GM18520 (cell line): ENCODE data around the gene LCE1F.

ENCODE experiments used
- ATAC-seq: cut with Tn5 transposase; IDR thresholded peaks from one replicate; pipeline ENCODE4 v1.9.1; 2021; ENCODE audit not compliant: unreplicated experiment

The LCE1F gene

GRCh38 chr1:152770411-152770810 is 4.5 kb upstream of the LCE1F start:
- no peak for ATAC-seq

DNA sequence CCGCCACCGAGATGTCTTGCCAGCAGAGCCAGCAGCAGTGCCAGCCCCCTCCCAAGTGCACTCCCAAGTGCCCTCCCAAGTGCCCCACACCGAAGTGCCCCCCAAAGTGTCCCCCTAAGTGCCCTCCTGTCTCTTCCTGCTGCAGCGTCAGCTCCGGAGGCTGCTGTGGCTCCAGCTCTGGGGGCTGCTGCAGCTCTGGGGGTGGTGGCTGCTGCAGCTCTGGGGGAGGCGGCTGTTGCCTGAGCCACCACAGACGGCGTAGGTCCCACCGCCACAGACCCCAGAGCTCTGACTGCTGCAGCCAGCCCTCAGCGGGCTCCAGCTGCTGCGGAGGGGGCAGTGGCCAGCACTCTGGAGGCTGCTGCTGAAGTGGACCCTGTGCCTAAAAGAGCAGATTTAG is 1.4 kb downstream of the LCE1F start:
- no peak for ATAC-seq

DNA sequence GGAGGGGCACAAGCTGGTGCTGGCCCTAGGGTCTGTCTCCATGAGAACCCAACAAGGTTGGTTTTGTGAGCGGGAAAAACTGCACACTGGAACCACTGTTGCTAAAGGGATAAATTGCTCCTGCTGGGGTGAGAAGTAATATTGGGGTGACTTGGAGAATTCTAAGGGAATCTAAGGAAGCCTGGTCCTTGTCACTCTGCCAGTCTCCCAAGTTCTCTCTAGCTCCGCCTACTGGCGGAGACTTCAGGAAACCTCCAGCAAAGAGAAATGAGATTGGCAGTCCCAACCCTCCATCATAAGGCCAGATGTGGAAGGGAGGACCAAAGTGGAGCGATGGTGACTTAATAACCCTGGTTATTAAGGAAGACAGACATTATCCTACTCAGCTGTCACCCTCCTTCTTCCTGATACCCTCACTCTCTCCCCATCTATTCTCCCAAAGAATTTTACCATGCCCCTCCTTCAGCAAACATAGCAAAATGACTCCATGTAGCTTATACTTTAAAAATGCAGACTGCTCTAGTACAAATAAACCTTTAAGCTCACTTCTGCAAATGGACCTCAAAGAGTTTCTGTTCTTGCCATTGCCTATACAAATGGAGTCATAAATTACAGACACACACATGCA is 2.7 kb downstream of the LCE1F start:
- ATAC-seq, result no peak

- ATAC-seq, result no peak
Observed at GRCh38 chr1:152783095-152783494, 8.2 kb downstream of the LCE1F start.

GRCh38 chr1:152786077-152786476 is 11.1 kb downstream of the LCE1F start, which contains the start of gene LCE1E:
Gene LCE1E (plus strand): TSS chr1:152786257. CDS start chr1:152787300, 1,043 bp downstream.
- ATAC-seq, result no peak

GRCh38 chr1:152795686-152796085 is 20.7 kb downstream of the LCE1F start:
- no peak for ATAC-seq

DNA sequence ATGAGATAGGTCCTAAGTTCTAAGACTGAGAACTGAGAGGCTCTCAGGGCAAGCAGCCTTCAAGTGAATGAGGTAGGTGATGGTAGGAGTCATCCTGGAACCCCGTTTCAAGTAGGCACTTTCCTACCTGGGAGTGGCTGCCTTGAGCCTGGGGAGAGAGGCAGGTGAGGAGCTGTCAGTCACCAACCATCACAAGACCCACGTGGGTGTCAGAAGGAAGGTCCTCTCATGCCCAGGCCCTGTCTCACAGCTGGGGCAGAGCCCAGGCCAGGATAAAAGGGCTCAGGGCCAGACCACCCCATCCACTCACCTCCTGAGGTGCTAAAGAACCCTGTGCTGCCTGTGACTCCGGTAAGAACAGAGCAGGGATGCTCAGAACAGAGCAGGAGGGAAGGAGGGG is 21.5 kb downstream of the LCE1F start, which contains the start of gene LCE1D:
Gene LCE1D (plus strand): TSS at position 301 of the 400 bp plus-strand sequence. CDS start 1,074 bp downstream, outside the sequence.
- no peak for ATAC-seq

GRCh38 chr1:152801333-152801732 is 26.4 kb downstream of the LCE1F start:
- no peak for ATAC-seq

DNA sequence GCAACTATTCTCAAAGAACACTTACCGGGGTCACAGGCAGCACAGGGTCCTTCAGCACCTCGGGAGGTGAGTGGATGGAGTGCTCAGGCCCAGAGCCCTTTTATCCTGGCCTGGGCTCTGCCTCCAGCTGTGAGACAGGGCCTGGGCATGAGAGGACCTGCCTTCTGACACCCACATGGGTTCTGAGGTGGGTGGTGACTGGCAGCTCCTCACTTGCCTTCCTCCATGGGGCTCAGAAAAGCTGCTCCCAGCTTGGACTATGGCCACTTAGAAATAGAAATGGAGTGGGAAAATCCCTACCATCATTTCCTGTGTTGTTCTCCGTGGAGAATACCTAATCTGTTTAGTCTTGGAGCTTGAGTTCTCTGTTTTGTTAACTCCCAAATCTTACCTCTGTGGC is 31.6 kb downstream of the LCE1F start, which contains the start of gene LCE1C:
Gene LCE1C (minus strand): TSS at position 76 of the 400 bp plus-strand sequence. CDS start 1,173 bp downstream, outside the sequence.
- ATAC-seq, result no peak

DNA sequence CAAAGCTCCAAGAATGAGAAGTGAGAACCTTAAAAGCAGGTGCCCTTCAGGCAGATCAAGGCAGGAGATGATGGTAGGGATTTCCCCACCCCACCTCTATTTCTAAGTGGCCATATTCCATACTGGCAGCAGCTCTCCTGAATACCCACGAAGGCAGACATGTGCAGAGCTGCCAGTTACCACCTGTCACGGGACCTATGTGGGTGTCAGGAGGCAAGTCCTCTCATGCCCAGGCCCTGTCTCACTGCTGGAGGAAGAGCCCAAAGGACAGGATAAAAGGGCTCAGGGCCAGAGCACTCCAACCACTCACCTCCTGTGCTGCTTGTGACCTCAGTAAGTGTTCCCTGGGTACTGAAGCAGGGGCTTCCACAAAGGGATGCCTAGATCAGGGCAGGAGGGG is 36.1 kb downstream of the LCE1F start:
- no peak for ATAC-seq

DNA sequence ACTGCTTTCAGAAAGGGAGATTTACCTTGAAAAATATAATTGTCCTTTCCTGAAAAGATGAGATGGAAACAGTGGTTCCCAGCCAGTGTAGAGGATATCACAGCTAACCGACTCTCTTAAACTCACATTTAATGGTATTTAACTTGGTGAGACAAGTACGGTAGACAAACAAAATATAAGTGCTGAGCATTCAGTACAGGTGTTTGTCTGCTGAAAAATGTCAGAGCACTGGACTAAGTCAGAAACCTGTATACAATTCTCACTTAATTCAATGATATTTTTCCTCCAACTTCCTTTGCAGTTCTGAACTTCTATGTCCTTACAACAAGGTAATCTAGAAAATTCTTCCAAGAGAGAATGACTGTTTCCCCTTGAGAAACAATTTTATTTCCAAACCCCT is 36.7 kb downstream of the LCE1F start, which contains the start of gene LCE1B:
Gene LCE1B (plus strand): TSS at position 301 of the 400 bp plus-strand sequence. CDS start 476 bp downstream, outside the sequence.
- ATAC-seq, result no peak

GRCh38 chr1:152817309-152817708 is 42.4 kb downstream of the LCE1F start:
- no peak for ATAC-seq

GRCh38 chr1:152823294-152823693 is 48.4 kb downstream of the LCE1F start:
- no peak for ATAC-seq

- ATAC-seq, result no peak
Observed at GRCh38 chr1:152824964-152825363, 50.0 kb downstream of the LCE1F start.
